CD14-positive monocyte (primary cell): ENCODE results near the gene PRELP. TPM values are rescaled to one million over a fixed set of nuclear protein-coding genes. Genes with fewer than 3 reads are reported as not detected.

ENCODE experiments used
- DNase-seq, 3 donors: peaks; one replicate each; pipeline ENCODE4 v3.0.0-alpha.2; 2011 to 2022
- H2AFZ ChIP-seq: 2 replicates; pipeline ENCODE4 v1.6.0; 2012; ENCODE audit warnings: mild to moderate bottlenecking, low read depth, low read length, inconsistent platforms; ENCODE audit not compliant: insufficient read depth, poor library complexity, severe bottlenecking
- H3K27ac ChIP-seq, 2 donors: 1 replicate in 1 of 2; 2 replicates in 1 of 2; pipeline ENCODE4 v1.5.1; 2012 to 2013; ENCODE audit warnings: low read length in 2 of 2, control low read depth in 1 of 2, inconsistent platforms in 1 of 2, low read depth in 1 of 2, mild to moderate bottlenecking in 1 of 2
- H3K27me3 ChIP-seq, 2 donors: one replicate each; pipeline versions ENCODE4 v1.6.0 to v1.6.1; 2011 to 2013; ENCODE audit warnings: low read length in 2 of 2; ENCODE audit not compliant: control insufficient read depth in 2 of 2, insufficient read depth in 2 of 2
- H3K36me3 ChIP-seq, 2 donors: replicated peaks in 1 of 2; 1 replicate in 1 of 2; 2 replicates in 1 of 2; pipeline versions ENCODE4 v1.5.1 to v1.6.1; 2012 to 2013; ENCODE audit warnings: low read length in 2 of 2, control low read depth in 1 of 2, inconsistent platforms in 1 of 2, mild to moderate bottlenecking in 1 of 2; ENCODE audit not compliant: insufficient read depth in 2 of 2, control insufficient read depth in 1 of 2
- H3K4me1 ChIP-seq, 2 donors: 1 replicate in 1 of 2; 2 replicates in 1 of 2; pipeline versions ENCODE4 v1.5.1 to v1.6.1; 2012 to 2013; ENCODE audit warnings: low read length in 2 of 2, control low read depth in 1 of 2, inconsistent platforms in 1 of 2, mild to moderate bottlenecking in 1 of 2, moderate library complexity in 1 of 2; ENCODE audit not compliant: insufficient read depth in 2 of 2, control insufficient read depth in 1 of 2
- H3K4me2 ChIP-seq: replicated peaks from 2 replicates; pipeline ENCODE3; 2012; ENCODE audit warnings: low read length, moderate library complexity, mild to moderate bottlenecking; ENCODE audit not compliant: poor library complexity, severe bottlenecking; ENCODE audit errors: extremely low read depth
- H3K4me3 ChIP-seq, 3 experiments: fragments of 200-600 bp in 1 of 3; sonication (generic) in 1 of 3; replicated peaks in 1 of 3; 1 replicate in 2 of 3; 2 replicates in 1 of 3; pipeline ENCODE4 v1.5.1; 2011 to 2013; ENCODE audit warnings: low read length in 3 of 3, mild to moderate bottlenecking in 3 of 3, control low read depth in 2 of 3, low read depth in 2 of 3, inconsistent platforms in 1 of 3, moderate library complexity in 1 of 3
- H3K79me2 ChIP-seq: 2 replicates; pipeline ENCODE4 v1.6.0; 2012; ENCODE audit warnings: mild to moderate bottlenecking, control low read depth, inconsistent platforms, low read length, moderate library complexity; ENCODE audit not compliant: insufficient read depth
- H3K9ac ChIP-seq: 2 replicates; pipeline ENCODE4 v1.6.0; 2017; ENCODE audit warnings: low read length, mild to moderate bottlenecking; ENCODE audit not compliant: insufficient read depth, poor library complexity, severe bottlenecking
- H3K9me3 ChIP-seq, 2 donors: replicated peaks in 1 of 2; 1 replicate in 1 of 2; 2 replicates in 1 of 2; pipeline versions ENCODE4 v1.5.1 to v1.6.1; 2012 to 2013; ENCODE audit warnings: low read length in 2 of 2, control low read depth in 1 of 2; ENCODE audit not compliant: control insufficient read depth in 1 of 2, insufficient read depth in 1 of 2
- H4K20me1 ChIP-seq: 2 replicates; pipeline ENCODE4 v1.6.0; 2012; ENCODE audit warnings: mild to moderate bottlenecking, low read length, control low read depth, moderate library complexity; ENCODE audit not compliant: insufficient read depth
- H3K27ac Mint-ChIP-seq, 7 donors: one replicate each; pipeline ENCODE4 v1.8.0; 2020; ENCODE audit warnings: mild to moderate bottlenecking in 7 of 7, mixed read lengths in 7 of 7, moderate library complexity in 6 of 7, inconsistent platforms in 2 of 7
- H3K27me3 Mint-ChIP-seq, 3 donors: one replicate each; pipeline ENCODE4 v1.8.0; 2021 to 2022; ENCODE audit warnings: low read depth in 3 of 3, mild to moderate bottlenecking in 3 of 3, mixed read lengths in 3 of 3, moderate library complexity in 3 of 3, inconsistent platforms in 1 of 3
- H3K36me3 Mint-ChIP-seq, 2 donors: one replicate each; pipeline ENCODE4 v1.8.0; 2020; ENCODE audit warnings: mixed read lengths in 2 of 2, inconsistent platforms in 1 of 2, mild to moderate bottlenecking in 1 of 2
- H3K4me1 Mint-ChIP-seq: one replicate; pipeline ENCODE4 v1.8.0; 2020; ENCODE audit warnings: mild to moderate bottlenecking, mixed read lengths
- H3K4me3 Mint-ChIP-seq, 2 donors: one replicate each; pipeline ENCODE4 v1.8.0; 2020; ENCODE audit warnings: mild to moderate bottlenecking in 2 of 2, mixed read lengths in 2 of 2, moderate library complexity in 1 of 2
- H3K9me3 Mint-ChIP-seq, 7 donors: one replicate each; pipeline ENCODE4 v1.8.0; 2020 to 2022; ENCODE audit warnings: mixed read lengths in 7 of 7, mild to moderate bottlenecking in 6 of 7, moderate library complexity in 6 of 7, inconsistent platforms in 2 of 7
- WGBS: methylation state at CpG from one replicate; pipeline ENCODE4 v1.1.5; 2013; ENCODE audit warnings: missing lambda C conversion rate; ENCODE audit not compliant: insufficient coverage; 5-methylcytosine and 5-hydroxymethylcytosine counted together
- intact Hi-C, 2 donors: fragments of 100-400 bp; cut with micrococcal nuclease; formaldehyde crosslinking; loops; one replicate each; pipeline versions ENCODE4 v1.15.0 to v1.15.1; 2023
- polyA plus RNA-seq, 3 donors: library from polyadenylated mRNA; depleted of rRNA in 1 of 3; unstranded in 2 of 3; stranded (reverse) in 1 of 3; fragments of 300-500 nt in 2 of 3; fragments of >200 nt in 1 of 3; fragmentation: Illumina TruSeq in 2 of 3; gene quantifications; 1 replicate in 2 of 3; 2 replicates in 1 of 3; pipeline ENCODE4 v1.2.3, GENCODE V29; 2012 to 2021
- TF ChIP-seq, protein P1 (sequence below): fragments of 200-600 bp; IDR thresholded peaks from one replicate; pipeline ENCODE4 v1.8.0; 2022; ENCODE audit warnings: antibody characterized with exemption, mild to moderate bottlenecking

The PRELP gene
- polyA plus RNA-seq, 3 donors: not detected

DNA sequence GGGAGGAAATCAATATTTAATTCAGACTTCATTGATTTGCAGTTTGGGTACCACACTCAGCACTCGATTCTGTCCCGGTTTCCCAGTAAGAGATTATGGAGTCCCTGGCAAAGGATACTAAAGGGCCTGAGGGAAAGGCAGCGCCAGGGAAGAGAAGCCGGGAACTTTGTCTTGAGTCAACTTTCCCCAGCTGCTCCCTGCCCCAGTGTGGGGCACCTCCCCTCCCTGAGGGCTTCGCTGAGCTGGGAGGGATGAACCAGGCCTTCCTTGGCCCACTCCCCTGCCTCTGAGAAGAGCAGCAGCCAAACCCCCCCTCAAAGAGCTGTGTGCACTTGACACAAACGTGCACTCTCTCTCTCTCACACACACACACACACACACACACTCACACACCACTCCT, 51.0 kb downstream of the PRELP start:
- no peak overlapping the region for H3K27ac Mint-ChIP-seq
- intact Hi-C loops: no loop called here
- WGBS: 79% methylated on average over 5 of the region's 6 CpGs

DNA sequence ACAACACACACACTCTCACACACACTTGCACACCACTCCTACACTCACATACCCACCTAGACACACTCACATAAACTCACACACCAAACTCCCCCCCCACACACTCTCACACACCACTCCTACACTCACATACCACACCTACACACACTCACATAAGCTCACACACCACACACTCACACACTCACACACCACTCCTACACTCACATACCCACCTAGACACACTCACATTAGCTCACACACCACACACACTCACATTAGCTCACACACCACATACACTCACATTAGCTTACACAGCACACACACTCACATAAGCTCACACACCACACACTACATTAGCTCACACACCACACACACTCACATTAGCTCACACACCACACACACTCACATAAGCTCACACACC, 51.4 kb downstream of the PRELP start:
- Histone ChIP-seq H3K4me2 (no peak overlapping the region), H3K9ac (no peak overlapping the region), H3K79me2 (no peaks in the 10 kb centered on the region), H3K27me3 (no peaks in the 10 kb centered on the region), H3K4me3 (no peak overlapping the region), H3K4me1 (peaks cover 0 to 16% of the 10 kb centered on the region in 2 donors), H2AFZ (no peak overlapping the region), H3K36me3 (no peaks in the 10 kb centered on the region), H3K9me3 (no peaks in the 10 kb centered on the region), H4K20me1 (no peaks in the 10 kb centered on the region), H3K27ac (no peak overlapping the region)
- H3K4me1 Mint-ChIP-seq: peaks cover 10% of the 10 kb centered on the region
- TF ChIP-seq, protein P1, sequence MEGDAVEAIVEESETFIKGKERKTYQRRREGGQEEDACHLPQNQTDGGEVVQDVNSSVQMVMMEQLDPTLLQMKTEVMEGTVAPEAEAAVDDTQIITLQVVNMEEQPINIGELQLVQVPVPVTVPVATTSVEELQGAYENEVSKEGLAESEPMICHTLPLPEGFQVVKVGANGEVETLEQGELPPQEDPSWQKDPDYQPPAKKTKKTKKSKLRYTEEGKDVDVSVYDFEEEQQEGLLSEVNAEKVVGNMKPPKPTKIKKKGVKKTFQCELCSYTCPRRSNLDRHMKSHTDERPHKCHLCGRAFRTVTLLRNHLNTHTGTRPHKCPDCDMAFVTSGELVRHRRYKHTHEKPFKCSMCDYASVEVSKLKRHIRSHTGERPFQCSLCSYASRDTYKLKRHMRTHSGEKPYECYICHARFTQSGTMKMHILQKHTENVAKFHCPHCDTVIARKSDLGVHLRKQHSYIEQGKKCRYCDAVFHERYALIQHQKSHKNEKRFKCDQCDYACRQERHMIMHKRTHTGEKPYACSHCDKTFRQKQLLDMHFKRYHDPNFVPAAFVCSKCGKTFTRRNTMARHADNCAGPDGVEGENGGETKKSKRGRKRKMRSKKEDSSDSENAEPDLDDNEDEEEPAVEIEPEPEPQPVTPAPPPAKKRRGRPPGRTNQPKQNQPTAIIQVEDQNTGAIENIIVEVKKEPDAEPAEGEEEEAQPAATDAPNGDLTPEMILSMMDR: no peak
- no peak overlapping the region for H3K4me3 Mint-ChIP-seq
- H3K27ac Mint-ChIP-seq: no peak overlapping the region
- H3K9me3 Mint-ChIP-seq: peaks cover 0 to 3% (median 0%) of the 10 kb centered on the region in 7 donors
- H3K27me3 Mint-ChIP-seq: peaks cover 2 to 6% (median 4%) of the 10 kb centered on the region in 3 donors
- DNase-seq: no peak
- intact Hi-C loops: no loop called here
- H3K36me3 Mint-ChIP-seq: no peaks in the 10 kb centered on the region

More for the DNA sequence above, 51.0 kb downstream of the PRELP start:
- Histone ChIP-seq H3K27me3 (no peaks in the 10 kb centered on the region), H3K4me1 (peaks cover 0 to 16% of the 10 kb centered on the region in 2 donors), H4K20me1 (no peaks in the 10 kb centered on the region), H3K36me3 (no peaks in the 10 kb centered on the region), H3K27ac (no peak overlapping the region), H3K9ac (no peak overlapping the region), H3K79me2 (no peaks in the 10 kb centered on the region), H3K9me3 (no peaks in the 10 kb centered on the region), H3K4me3 (no peak overlapping the region), H3K4me2 (no peak overlapping the region), H2AFZ (no peak overlapping the region)
- H3K27me3 Mint-ChIP-seq: peaks cover under 1 to 6% (median 4%) of the 10 kb centered on the region in 3 donors
- TF ChIP-seq, protein P1: no peak
- H3K9me3 Mint-ChIP-seq: peaks cover 0 to 3% (median 0%) of the 10 kb centered on the region in 7 donors
- no peak for DNase-seq
- H3K36me3 Mint-ChIP-seq: no peaks in the 10 kb centered on the region
- H3K4me3 Mint-ChIP-seq: no peak overlapping the region
- peaks cover 10% of the 10 kb centered on the region for H3K4me1 Mint-ChIP-seq
